Hepatocyte (in vitro differentiated cells): ENCODE data around the gene WDR88. TPM values are rescaled to one million over a fixed set of nuclear protein-coding genes. Genes with fewer than 3 reads are reported as not detected.

Experiments used
- DNase-seq: peaks from one replicate; pipeline ENCODE4 v3.0.0-alpha.2; 2016; ENCODE audit warnings: low spot score
- H2AFZ ChIP-seq: fragments of 200-600 bp; sonication (generic); 2 replicates; pipeline ENCODE4 v1.6.0; 2016; ENCODE audit warnings: antibody characterized with exemption, mild to moderate bottlenecking
- H3K27ac ChIP-seq: fragments of 200-600 bp; sonication (generic); 2 replicates; pipeline ENCODE4 v1.5.1; 2016; ENCODE audit warnings: mild to moderate bottlenecking
- H3K27me3 ChIP-seq: fragments of 200-600 bp; sonication (generic); 2 replicates; pipeline ENCODE4 v1.6.1; 2016
- H3K36me3 ChIP-seq: fragments of 200-600 bp; sonication (generic); replicated peaks from 2 replicates; pipeline ENCODE4 v1.5.1; 2016; ENCODE audit warnings: low read depth; ENCODE audit not compliant: insufficient read depth
- H3K4me1 ChIP-seq: fragments of 200-600 bp; sonication (generic); 2 replicates; pipeline ENCODE4 v1.5.1; 2016; ENCODE audit warnings: mild to moderate bottlenecking, moderate library complexity; ENCODE audit not compliant: insufficient read depth
- H3K4me2 ChIP-seq: fragments of 200-600 bp; sonication (generic); 2 replicates; pipeline ENCODE4 v1.6.0; 2016
- H3K4me3 ChIP-seq: fragments of 200-600 bp; sonication (generic); 2 replicates; pipeline ENCODE4 v1.5.1; 2016; ENCODE audit warnings: mild to moderate bottlenecking
- H3K79me2 ChIP-seq: fragments of 200-600 bp; sonication (generic); 2 replicates; pipeline ENCODE4 v1.6.0; 2017; ENCODE audit warnings: mild to moderate bottlenecking
- H3K9me2 ChIP-seq: fragments of 200-600 bp; sonication (generic); replicated peaks from 2 replicates; pipeline ENCODE4 v1.6.0; 2017; ENCODE audit warnings: mild to moderate bottlenecking; ENCODE audit not compliant: insufficient read depth
- H3K9me3 ChIP-seq: fragments of 200-600 bp; sonication (generic); 2 replicates; pipeline ENCODE4 v1.5.1; 2016; ENCODE audit warnings: low read depth, mild to moderate bottlenecking
- H4K20me1 ChIP-seq: fragments of 200-600 bp; sonication (generic); 2 replicates; pipeline ENCODE4 v1.6.0; 2016; ENCODE audit warnings: mild to moderate bottlenecking; ENCODE audit not compliant: insufficient read depth, poor library complexity, severe bottlenecking
- EZH2 ChIP-seq: fragments of 200-600 bp; sonication (generic); IDR thresholded peaks from 2 replicates; pipeline ENCODE4 v1.6.1; 2016; ENCODE audit warnings: antibody characterized with exemption, mild to moderate bottlenecking, borderline replicate concordance
- EZH2phosphoT487 ChIP-seq: fragments of 200-600 bp; sonication (generic); IDR thresholded peaks from one replicate; pipeline ENCODE4 v1.6.1; 2018; ENCODE audit warnings: antibody characterized with exemption, mild to moderate bottlenecking, low read depth, moderate library complexity; ENCODE audit not compliant: unreplicated experiment, severe bottlenecking
- WGBS: methylation state at CpG from one replicate; pipeline ENCODE4 v1.1.6; 2016; ENCODE audit warnings: low lambda C conversion rate; ENCODE audit errors: missing lambda C conversion rate; 5-methylcytosine and 5-hydroxymethylcytosine counted together
- polyA plus RNA-seq: library from polyadenylated mRNA; unstranded; fragments of >200 nt; fragmentation: Nextera tagmentation; extraction: Ambion mirVana; gene quantifications from 2 replicates; pipeline ENCODE4 v1.2.1, GENCODE V29; 2016
- total RNA-seq: library from RNA; depleted of rRNA; stranded (reverse); fragments of >200 nt; gene quantifications from 2 replicates; pipeline ENCODE4 v1.2.3, GENCODE V29; 2014
- TF ChIP-seq, protein P1 (sequence below): fragments of 200-600 bp; sonication (generic); IDR thresholded peaks from 2 replicates; pipeline ENCODE4 v1.5.1; 2016; ENCODE audit warnings: antibody characterized with exemption, mild to moderate bottlenecking; ENCODE audit not compliant: poor library complexity

Gene WDR88
- total and polyA plus RNA-seq, 2 experiments from 2014 or later = 0.11 TPM; not detected in 1

DNA sequence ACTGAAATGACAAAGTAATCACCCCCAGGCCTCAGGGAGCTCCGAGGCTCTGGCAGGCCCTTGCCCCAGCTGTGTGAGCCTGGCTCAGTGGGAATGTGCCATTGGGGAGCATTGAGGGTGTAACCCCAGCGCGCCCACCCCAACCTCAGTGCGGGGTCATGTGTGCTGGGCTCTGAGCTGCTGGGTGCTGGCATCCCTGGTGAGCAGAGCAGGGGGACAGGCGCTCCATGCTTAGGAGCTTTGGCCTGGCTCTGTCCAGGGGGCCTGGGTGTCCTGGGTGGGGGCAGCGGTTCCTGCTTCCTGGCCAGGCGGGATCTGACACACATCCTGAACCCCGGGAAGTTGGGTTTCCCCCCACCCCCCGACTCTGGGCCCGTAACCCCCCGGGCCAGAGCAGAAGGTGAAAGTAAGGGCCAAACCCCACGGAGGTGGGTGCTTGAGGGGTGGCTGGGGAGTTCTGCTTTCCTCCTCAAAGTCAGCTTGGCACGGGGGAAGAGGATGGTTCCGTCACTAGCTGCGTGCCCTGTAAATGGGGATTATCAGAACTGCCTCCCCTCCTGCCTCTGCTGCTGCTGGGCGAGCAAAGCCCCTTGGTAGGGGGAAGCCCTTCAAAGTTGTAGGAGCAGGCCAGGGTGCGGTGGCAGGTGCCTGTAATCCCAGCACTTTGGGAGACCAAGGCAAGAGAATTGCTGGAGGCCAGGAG, 63.9 kb downstream of the WDR88 start:
- peak overlapping the region; percentile 87 for H3K4me3 ChIP-seq
- H3K9me3 ChIP-seq = no peaks in the 10 kb centered on the region
- H3K9me2 ChIP-seq = no peaks in the 10 kb centered on the region
- no peak overlapping the region for H2AFZ ChIP-seq
- peaks cover 18% of the 10 kb centered on the region for H3K79me2 ChIP-seq
- 86% methylated on average over 12 of the region's 17 CpGs for WGBS
- TF ChIP-seq, protein P1, sequence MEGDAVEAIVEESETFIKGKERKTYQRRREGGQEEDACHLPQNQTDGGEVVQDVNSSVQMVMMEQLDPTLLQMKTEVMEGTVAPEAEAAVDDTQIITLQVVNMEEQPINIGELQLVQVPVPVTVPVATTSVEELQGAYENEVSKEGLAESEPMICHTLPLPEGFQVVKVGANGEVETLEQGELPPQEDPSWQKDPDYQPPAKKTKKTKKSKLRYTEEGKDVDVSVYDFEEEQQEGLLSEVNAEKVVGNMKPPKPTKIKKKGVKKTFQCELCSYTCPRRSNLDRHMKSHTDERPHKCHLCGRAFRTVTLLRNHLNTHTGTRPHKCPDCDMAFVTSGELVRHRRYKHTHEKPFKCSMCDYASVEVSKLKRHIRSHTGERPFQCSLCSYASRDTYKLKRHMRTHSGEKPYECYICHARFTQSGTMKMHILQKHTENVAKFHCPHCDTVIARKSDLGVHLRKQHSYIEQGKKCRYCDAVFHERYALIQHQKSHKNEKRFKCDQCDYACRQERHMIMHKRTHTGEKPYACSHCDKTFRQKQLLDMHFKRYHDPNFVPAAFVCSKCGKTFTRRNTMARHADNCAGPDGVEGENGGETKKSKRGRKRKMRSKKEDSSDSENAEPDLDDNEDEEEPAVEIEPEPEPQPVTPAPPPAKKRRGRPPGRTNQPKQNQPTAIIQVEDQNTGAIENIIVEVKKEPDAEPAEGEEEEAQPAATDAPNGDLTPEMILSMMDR = no peak
- peaks cover 6% of the 10 kb centered on the region for H3K4me1 ChIP-seq
- H3K27ac ChIP-seq = no peak overlapping the region
- DNase-seq = no peak
- peaks cover 4% of the 10 kb centered on the region for H4K20me1 ChIP-seq
- peak overlapping the region; percentile 98 for H3K4me2 ChIP-seq
- no peaks in the 10 kb centered on the region for H3K27me3 ChIP-seq
- no peaks in the 10 kb centered on the region for H3K36me3 ChIP-seq

GRCh38 chr19:33196446-33197193, 64.7 kb downstream of the WDR88 start:
- TF ChIP-seq, protein P1 = no peak
- TF ChIP-seq EZH2phosphoT487 (no peak), EZH2 (no peak)
- no peak for DNase-seq
- Histone ChIP-seq H3K9me3 (no peaks in the 10 kb centered on the region), H3K27me3 (no peaks in the 10 kb centered on the region), H3K79me2 (peaks cover 18% of the 10 kb centered on the region), H3K27ac (no peak overlapping the region), H3K9me2 (no peaks in the 10 kb centered on the region), H2AFZ (no peak overlapping the region), H3K4me2 (no peak overlapping the region), H3K4me3 (no peak overlapping the region), H4K20me1 (peaks cover 4% of the 10 kb centered on the region), H3K36me3 (no peaks in the 10 kb centered on the region), H3K4me1 (peaks cover 6% of the 10 kb centered on the region)
- WGBS = over 99% methylated on average over 9 of the region's 10 CpGs

- Histone ChIP-seq H3K27me3 (no peaks in the 10 kb centered on the region), H3K4me1 (peaks cover 6% of the 10 kb centered on the region), H3K4me3 (no peak overlapping the region), H3K27ac (no peak overlapping the region), H4K20me1 (peaks cover 4% of the 10 kb centered on the region), H3K36me3 (no peaks in the 10 kb centered on the region), H3K9me2 (no peaks in the 10 kb centered on the region), H3K9me3 (no peaks in the 10 kb centered on the region), H3K4me2 (no peak overlapping the region), H3K79me2 (peaks cover 18% of the 10 kb centered on the region), H2AFZ (no peak overlapping the region)
- WGBS = 88% methylated on average over 11 of the region's 11 CpGs
- DNase-seq = no peak
- TF ChIP-seq EZH2 = no peak
- TF ChIP-seq EZH2phosphoT487 = no peak
- TF ChIP-seq, protein P1 = no peak
Measured at GRCh38 chr19:33197591-33198000, 65.7 kb downstream of the WDR88 start.
